ENCODE measurements around the gene CD300C.

DNA sequence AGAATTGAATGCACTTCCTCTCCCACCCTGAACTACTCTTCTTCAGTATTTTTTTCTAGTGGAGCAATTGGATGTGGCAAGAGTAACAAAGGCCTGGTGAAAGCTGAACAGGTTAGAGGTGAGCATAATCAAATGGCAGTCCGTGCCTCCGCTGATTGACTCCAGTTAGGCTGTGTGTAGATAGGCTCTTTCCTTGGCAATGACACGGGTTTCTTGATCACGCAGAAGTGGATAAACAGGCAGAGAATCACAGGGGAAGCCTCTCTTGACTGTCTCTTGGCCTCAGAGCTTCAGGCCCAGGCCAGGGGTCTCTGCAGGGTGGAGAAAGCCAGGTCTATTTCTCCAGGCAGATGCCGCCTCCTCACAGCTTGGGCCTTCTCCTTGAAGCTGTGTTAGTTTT is 18.8 kb downstream of the CD300C start:
- TF ChIP-seq, protein P1, sequence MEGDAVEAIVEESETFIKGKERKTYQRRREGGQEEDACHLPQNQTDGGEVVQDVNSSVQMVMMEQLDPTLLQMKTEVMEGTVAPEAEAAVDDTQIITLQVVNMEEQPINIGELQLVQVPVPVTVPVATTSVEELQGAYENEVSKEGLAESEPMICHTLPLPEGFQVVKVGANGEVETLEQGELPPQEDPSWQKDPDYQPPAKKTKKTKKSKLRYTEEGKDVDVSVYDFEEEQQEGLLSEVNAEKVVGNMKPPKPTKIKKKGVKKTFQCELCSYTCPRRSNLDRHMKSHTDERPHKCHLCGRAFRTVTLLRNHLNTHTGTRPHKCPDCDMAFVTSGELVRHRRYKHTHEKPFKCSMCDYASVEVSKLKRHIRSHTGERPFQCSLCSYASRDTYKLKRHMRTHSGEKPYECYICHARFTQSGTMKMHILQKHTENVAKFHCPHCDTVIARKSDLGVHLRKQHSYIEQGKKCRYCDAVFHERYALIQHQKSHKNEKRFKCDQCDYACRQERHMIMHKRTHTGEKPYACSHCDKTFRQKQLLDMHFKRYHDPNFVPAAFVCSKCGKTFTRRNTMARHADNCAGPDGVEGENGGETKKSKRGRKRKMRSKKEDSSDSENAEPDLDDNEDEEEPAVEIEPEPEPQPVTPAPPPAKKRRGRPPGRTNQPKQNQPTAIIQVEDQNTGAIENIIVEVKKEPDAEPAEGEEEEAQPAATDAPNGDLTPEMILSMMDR (IDR thresholded peaks at IDR 0.05) = no peak
- TF ChIP-seq EP300 (IDR thresholded peaks at IDR 0.05) = no peak

Measured in esophagus muscularis mucosa (tissue), 3 donors.